ENCODE data around the gene SHKBP1.
"Not testable (repeated sequence)": the region's sequence is repeated elsewhere in the genome, so short reads cannot be mapped to it uniquely, and the experiment has no call there.

Gene SHKBP1

GRCh38 chr19:40619333-40620160, 42.9 kb downstream of the SHKBP1 start:
- no peak for DNase-seq

- DNase-seq = no peak
Observed at GRCh38 chr19:40620161-40620485, 43.5 kb downstream of the SHKBP1 start.

DNA sequence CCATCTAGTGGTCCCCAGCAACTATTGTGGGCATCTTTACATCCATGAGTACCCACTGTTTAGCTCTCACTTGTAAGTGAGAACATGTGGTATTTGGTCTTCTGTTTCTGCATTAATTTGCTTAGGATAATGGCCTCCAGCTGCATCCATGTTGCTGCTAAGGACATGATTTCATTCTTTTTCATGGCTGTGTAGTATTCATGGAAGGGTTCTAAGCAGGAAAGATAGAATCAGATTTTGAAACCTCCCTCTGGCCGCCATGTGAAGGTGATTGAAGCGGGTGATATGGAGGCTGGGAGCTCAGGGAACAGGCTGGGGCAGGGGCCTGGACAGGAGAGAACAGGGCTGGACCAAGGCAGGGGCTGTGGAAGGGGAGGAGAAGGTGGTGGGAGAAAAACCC, 44.6 kb downstream of the SHKBP1 start:
- DNase-seq = no peak

DNA sequence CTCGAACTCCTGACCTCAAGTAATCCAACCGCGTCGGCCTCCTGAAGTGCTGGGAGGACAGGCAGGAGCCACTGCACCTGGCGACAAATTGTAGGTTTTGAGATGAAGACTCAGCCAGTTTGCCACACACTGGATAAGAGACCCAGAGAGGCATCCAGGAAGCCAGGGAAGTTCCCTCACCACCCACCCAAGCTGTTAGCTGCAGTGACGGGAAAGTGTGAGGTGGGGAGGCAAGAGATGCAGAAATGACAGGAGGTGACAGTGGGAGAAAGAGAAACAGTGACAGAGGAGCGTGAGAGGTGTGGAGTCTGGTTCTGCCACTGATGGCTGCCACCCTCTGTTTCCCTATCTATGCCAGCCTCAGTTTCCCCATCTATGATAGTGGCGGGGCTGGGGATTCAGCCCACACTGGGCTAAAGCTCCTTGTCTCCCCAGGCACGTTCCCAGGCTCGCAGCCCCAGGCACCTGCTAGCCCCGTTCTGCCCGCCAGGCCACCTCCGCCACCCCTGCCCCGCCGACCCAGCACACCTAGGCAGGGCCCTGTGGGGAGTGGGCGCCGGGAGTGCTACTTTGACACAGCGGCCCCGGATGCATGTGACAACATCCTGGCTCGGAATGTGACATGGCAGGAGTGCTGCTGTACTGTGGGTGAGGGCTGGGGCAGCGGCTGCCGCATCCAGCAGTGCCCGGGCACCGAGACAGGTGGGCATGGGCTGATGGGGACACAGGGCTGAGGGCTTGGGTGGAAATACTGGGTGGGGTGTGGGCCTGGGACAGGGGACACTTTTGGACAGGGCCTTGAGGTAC, 45.5 kb downstream of the SHKBP1 start:
- no peak for DNase-seq

DNA sequence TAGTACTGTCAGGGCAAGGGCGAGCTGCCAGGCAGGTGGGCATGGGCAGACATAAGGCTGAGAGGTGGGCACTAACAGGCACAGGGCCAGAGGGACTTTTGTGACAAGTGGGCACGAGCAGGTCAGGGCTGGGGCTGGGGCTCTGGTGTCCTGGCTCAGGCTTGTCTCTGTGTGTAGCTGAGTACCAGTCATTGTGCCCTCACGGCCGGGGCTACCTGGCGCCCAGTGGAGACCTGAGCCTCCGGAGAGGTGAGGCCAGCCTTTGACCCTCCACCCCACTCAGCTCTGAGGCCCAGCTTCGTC, 46.1 kb downstream of the SHKBP1 start:
- no peak for DNase-seq

- no peak for DNase-seq
Observed at GRCh38 chr19:40623403-40624251, 47.0 kb downstream of the SHKBP1 start.

GRCh38 chr19:40624369-40625153, 47.9 kb downstream of the SHKBP1 start:
- DNase-seq = not testable (repeated sequence)

DNA sequence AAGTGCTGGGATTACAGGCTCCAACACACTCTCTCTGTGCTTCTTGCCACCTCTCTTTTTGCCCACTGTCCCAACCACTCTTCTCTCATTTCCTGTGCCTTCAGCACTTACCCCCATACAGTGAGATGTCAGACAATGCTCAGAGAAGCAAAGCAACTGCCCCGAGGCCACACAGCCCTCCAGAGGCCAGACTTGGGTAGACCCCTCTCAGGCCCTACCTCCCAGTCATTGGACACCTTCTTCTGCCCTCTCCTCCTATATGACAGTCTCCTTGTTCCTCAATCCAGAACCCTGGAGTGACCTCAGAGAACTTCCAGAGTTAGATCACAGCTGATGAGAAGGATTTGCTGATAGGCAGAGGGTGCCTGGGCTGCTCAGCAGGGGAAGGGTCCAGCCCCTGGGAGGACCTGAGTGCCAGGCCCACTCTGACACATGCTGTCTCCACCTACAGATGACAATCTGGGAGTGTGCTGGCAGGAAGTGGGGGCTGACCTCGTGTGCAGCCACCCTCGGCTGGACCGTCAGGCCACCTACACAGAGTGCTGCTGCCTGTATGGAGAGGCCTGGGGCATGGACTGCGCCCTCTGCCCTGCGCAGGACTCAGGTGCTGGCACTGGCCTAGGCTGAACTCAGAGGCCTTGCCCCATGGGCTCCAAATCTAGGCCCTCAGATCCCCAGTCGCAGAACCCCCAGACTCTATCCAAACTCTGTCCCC, 48.9 kb downstream of the SHKBP1 start:
- DNase-seq = no peak

DNA sequence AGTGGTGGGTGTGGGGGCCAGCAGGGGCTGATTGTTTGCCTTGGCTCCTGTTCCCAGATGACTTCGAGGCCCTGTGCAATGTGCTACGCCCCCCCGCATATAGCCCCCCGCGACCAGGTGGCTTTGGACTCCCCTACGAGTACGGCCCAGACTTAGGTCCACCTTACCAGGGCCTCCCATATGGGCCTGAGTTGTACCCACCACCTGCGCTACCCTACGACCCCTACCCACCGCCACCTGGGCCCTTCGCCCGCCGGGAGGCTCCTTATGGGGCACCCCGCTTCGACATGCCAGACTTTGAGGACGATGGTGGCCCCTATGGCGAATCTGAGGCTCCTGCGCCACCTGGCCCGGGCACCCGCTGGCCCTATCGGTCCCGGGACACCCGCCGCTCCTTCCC, 50.2 kb downstream of the SHKBP1 start:
- DNase-seq = no peak

- no peak for DNase-seq
Observed at GRCh38 chr19:40627486-40628279, 51.0 kb downstream of the SHKBP1 start.

GRCh38 chr19:40629346-40629745, 52.7 kb downstream of the SHKBP1 start:
- DNase-seq = no peak

- no peak for DNase-seq
Observed at GRCh38 chr19:40630571-40631160, 54.0 kb downstream of the SHKBP1 start.

DNA sequence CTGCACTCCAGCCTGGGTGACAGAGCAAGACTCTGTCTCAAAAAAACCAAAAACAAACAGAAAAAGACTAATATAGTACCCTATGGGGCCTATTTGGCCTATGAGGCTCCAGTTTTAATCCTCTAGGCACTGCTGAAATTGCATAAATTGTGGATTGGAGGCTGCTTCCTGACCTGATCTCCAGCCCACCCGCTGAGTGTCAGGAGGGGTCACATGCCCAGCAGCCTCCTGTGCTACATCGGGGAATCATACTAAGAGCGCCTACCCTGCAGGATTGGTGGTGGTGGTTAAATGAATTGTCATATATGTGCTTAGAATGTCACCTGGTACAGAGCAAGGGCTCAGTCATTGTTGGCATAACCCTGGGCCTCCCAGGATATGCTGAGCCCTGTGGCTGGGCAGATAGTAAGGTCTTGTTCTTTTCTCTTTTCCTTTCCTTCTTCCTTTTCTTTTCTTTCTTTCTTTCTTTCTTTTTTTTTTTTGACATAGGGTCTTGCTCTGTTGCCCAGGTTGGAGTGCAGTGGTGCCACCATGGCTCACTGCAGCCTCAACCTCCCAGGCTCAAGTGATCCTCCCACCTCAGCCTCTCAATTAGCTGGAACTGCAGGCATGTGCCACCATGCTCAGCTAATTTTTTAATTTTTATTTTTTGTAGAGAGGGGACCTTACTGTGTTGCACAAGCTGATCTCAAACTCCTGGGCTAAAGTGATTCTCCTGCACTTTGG, 55.8 kb downstream of the SHKBP1 start:
- no peak for DNase-seq

GRCh38 chr19:40633207-40633606, 56.5 kb downstream of the SHKBP1 start:
- DNase-seq = no peak

- DNase-seq = no peak
Observed at GRCh38 chr19:40638327-40638726, 61.7 kb downstream of the SHKBP1 start.

GRCh38 chr19:40639638-40639982, 62.9 kb downstream of the SHKBP1 start:
- DNase-seq = no peak

DNA sequence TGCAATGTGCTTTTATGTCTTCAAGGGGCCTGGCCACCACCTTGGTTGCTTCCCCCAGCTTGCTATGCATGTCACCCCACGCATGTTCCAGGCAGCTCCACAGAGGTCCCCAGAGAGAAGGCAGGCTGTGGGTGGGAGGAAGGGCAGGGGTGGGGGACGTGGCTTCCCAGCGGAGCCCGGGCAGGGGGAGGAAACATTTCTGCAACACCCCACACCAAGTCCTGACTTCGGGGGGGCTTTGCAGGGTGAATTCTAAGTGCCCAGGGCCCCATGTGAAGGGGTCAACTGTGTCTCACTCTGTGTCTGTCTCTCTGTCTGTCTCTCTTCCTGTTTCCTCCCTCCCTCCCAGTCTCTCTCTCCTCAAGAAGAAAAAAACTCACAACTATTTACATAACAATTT, 64.1 kb downstream of the SHKBP1 start:
- DNase-seq = no peak

Measured in activated gamma-delta T cell treated with Interleukin-2 at 50 U/mL for 16 hours (primary cell).